DMS114 treated with DMSO at 0.1 percent for 48 hours (cell line): ENCODE data around the gene USP3.
"Not testable (repeated sequence)": the region's sequence is repeated elsewhere in the genome, so short reads cannot be mapped to it uniquely, and the experiment has no call there.

Experiments used
- DNase-seq: peaks from one replicate; lab custom pipeline; 2025; ENCODE audit not compliant: unreplicated experiment; lab: John Stamatoyannopoulos, UW

USP3 gene

GRCh38 chr15:63475707-63476106, 28.7 kb upstream of the USP3 start:
- no peak for DNase-seq

GRCh38 chr15:63476229-63476632, 28.2 kb upstream of the USP3 start:
- no peak for DNase-seq

- no peak for DNase-seq
Measured at GRCh38 chr15:63478243-63478642, 26.1 kb upstream of the USP3 start.

- no peak for DNase-seq
Measured at GRCh38 chr15:63480441-63480821, 24.0 kb upstream of the USP3 start.

- DNase-seq, result no peak
Measured at GRCh38 chr15:63481105-63481810, 23.1 kb upstream of the USP3 start.

GRCh38 chr15:63482874-63483323, 21.5 kb upstream of the USP3 start:
- DNase-seq, result no peak

GRCh38 chr15:63483521-63484371, 20.6 kb upstream of the USP3 start:
- DNase-seq, result no peak

- no peak for DNase-seq
Measured at GRCh38 chr15:63484433-63485186, 19.8 kb upstream of the USP3 start.

- DNase-seq, result no peak
Measured at GRCh38 chr15:63487076-63487757, 17.2 kb upstream of the USP3 start.

- DNase-seq, result not testable (repeated sequence)
Measured at GRCh38 chr15:63487758-63488397, 16.5 kb upstream of the USP3 start.

- no peak for DNase-seq
Measured at GRCh38 chr15:63488398-63488960, 15.9 kb upstream of the USP3 start.

- no peak for DNase-seq
Measured at GRCh38 chr15:63489352-63489751, 15.0 kb upstream of the USP3 start.

- DNase-seq, result no peak
Measured at GRCh38 chr15:63490345-63491034, 13.9 kb upstream of the USP3 start.

GRCh38 chr15:63491116-63491827, 13.1 kb upstream of the USP3 start:
- DNase-seq, result no peak

GRCh38 chr15:63491979-63492378, 12.4 kb upstream of the USP3 start:
- DNase-seq, result no peak

- DNase-seq, result no peak
Measured at GRCh38 chr15:63492541-63493077, 11.8 kb upstream of the USP3 start.

GRCh38 chr15:63493436-63493835, 11.0 kb upstream of the USP3 start:
- no peak for DNase-seq

- DNase-seq, result no peak
Measured at GRCh38 chr15:63494408-63494807, 10.0 kb upstream of the USP3 start.

- no peak for DNase-seq
Measured at GRCh38 chr15:63495343-63495742, 9.1 kb upstream of the USP3 start.
